GM03348 (cell line): Measurements from ENCODE around the gene ZACN.
A peak's percentile ranks its signal among the peaks of the same experiment; 100 is the strongest.
"Not testable (repeated sequence)": the region's sequence is repeated elsewhere in the genome, so short reads cannot be mapped to it uniquely, and the experiment has no call there.

ENCODE experiments used
- DNase-seq: peaks from one replicate; pipeline ENCODE4 v3.0.0; 2012; ENCODE audit warnings: low spot score

The ZACN gene

DNA sequence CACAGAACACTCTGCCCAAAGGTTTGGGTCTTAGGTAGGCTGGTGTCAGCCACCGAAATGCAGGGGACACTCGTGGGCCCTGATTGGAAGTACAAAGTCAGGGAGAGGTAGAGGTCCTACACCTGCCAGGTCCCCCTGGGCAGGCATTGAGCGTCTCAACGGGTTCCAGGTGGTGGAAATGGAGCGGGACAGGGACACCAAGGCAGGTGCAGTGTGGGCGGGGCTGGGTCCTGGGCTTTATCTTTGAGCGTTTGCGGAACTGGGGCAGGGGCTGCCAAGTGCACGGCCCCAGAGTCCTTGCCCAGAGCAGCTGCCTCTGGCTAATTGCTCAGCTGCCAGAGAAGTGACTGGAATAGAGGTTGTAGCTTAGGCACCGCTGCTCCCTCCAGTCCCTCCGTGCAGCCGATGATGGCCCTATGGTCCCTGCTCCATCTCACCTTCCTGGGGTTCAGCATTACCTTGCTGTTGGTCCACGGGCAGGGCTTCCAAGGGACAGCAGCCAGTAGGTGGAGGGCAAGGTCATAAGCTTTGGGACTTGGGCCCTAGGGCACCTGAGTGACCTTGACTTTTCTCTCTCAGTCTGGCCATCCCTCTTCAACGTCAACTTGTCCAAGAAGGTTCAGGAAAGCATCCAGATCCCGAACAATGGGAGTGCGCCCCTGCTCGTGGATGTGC is at the start of gene ZACN:
TSS of gene ZACN (plus strand) at position 323 of the 675 bp plus-strand sequence. CDS start at position 406, 83 bp downstream.
- DNase-seq: no peak

DNA sequence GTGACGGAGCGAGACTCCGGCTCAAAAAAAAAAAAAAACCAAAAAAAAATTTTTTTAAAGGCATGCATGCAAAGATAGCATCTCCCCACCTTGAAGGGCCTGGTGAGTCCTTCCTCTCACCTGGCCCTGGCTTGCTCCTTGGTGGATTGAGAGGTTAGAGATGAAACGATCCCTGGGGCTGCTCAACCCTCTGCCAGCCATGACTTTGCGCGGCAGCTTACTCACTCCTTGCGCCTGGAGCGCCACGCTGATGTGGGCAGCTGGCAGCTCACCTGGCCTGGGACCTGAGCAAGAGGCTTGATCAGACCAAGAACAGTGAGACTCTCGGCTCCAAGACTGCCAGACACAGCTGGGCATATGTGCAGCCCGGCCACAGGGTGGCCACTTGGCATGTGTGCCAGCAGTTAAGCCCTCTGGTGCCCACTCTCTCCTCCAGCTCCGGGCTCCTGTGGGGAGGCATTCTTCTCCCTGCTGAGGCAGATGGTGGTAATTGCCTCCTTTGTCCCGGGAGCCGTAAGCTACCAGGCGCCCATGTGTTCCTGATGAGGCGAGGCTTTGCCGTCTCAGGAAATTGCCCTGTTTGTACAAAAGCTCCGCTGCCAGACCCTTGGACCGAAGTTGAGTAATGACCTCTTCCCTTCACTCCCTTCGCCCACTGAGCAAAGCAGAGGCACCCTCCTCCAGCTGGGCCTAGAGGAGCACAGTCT is 46.8 kb upstream of the ZACN start:
- no peak for DNase-seq

- DNase-seq: no peak
Observed at GRCh38 chr17:76032780-76033108, 46.2 kb upstream of the ZACN start.

DNA sequence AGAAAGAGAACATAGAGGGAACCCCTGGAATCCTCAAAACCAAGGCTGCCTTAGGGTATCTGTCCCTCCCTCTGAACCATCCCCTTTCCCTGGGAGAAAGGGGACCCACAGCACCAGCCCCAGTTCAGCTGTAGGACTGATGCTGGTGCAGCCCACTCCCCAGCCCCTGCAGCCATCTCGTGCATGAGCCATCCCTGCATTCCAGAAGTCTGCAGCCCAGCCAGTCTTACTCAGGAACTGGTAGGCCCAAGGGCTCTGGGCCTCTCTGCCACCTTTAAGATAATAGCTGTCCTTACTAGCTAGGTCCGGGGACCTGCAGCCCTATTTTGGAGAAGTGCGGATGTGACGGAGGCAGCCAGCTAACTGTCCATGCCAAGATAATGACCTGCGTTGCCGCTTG is 45.8 kb upstream of the ZACN start:
- DNase-seq: no peak

DNA sequence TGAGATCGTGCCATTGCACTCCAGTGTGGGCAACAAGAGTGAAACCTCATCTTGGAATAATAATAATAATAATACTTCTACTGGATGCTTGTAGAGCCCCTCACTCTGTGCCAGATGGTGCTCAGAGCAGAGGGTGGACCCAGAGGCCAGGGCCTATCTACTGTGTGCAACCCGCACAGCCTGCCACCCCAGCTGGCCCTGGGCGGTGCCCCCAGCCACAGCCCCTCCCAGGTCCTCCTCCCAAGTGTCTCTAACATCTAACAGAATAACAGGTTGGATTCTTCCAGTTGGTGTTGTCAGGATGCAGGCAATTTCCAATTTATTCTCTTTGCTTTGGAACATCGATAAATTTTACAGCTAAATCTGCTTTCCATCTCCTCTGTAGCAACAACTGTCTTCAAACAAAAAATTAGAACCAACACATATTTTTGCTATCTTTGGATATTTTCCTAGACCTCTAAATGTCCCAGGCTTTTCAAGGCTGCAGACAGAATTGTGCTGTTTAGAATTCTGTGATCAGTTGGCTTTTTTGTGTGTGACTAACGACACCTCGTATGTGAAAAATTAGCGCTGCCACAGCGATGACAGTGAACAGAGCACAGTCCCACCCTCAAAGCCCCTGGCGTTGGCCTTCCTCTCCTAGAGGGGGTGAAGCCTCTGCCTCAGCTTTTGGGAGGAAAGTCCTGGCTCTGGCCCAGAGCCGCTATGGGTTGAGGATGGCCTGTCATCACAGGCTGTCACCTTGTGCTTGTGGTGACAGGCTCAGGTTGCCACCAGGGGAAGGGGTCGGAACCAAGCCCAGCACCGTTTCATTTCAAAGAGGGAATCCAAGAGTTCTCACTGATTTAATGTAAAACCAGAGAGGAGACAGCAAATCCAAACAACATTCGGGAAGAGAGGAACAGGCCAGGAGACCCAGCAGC is 44.3 kb upstream of the ZACN start:
- no peak for DNase-seq

GRCh38 chr17:76036497-76037261 is 42.3 kb upstream of the ZACN start:
- no peak for DNase-seq

- DNase-seq: no peak
Observed at GRCh38 chr17:76038050-76038449, 40.9 kb upstream of the ZACN start.

DNA sequence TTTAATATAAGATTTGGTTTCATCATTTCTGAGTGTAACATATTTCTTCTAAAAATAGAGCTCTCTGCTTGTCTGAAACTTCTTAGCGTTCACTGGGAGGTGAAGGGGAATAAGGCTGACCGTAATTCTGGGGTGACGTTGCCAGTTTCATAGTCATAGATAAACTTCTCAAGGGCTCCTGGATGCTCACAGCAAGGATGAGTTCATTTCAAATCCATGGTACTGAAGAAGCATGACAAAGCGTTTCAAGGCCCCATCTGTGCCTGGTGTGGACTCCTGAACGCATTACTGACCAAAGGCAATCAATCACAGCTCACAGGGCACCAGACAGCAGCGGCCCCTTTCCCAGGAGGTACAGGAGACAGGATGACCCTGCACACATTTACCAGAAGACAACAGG is 39.9 kb upstream of the ZACN start:
- no peak for DNase-seq

GRCh38 chr17:76040376-76040775 is 38.6 kb upstream of the ZACN start:
- no peak for DNase-seq

- not testable (repeated sequence) for DNase-seq
Observed at GRCh38 chr17:76042868-76043267, 36.1 kb upstream of the ZACN start.

- not testable (repeated sequence) for DNase-seq
Observed at GRCh38 chr17:76044475-76045007, 34.4 kb upstream of the ZACN start.

GRCh38 chr17:76046064-76046463 is 32.9 kb upstream of the ZACN start:
- DNase-seq: no peak

- DNase-seq: no peak
Observed at GRCh38 chr17:76048025-76048605, 30.9 kb upstream of the ZACN start.

- DNase-seq: no peak
Observed at GRCh38 chr17:76048711-76049110, 30.3 kb upstream of the ZACN start.

DNA sequence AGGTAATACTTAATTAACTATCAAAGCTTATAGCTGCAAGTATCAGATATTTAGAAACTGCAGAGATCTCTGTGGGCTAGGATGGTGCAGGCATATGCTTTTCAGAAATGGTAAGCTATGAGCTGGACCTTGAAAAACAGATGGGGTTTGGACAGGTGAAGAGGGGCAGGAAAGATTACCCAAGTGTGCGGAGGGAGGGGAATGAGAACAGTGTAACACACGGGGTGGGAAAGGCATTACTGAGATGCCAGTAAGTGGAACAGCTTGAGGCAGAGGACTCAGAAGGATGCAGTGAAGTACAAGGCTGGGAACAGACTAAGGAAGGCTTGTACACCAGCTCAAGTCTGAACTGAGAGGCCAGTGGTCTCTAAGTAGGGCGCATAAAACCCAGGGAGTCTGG is 29.7 kb upstream of the ZACN start:
- DNase-seq: no peak

DNA sequence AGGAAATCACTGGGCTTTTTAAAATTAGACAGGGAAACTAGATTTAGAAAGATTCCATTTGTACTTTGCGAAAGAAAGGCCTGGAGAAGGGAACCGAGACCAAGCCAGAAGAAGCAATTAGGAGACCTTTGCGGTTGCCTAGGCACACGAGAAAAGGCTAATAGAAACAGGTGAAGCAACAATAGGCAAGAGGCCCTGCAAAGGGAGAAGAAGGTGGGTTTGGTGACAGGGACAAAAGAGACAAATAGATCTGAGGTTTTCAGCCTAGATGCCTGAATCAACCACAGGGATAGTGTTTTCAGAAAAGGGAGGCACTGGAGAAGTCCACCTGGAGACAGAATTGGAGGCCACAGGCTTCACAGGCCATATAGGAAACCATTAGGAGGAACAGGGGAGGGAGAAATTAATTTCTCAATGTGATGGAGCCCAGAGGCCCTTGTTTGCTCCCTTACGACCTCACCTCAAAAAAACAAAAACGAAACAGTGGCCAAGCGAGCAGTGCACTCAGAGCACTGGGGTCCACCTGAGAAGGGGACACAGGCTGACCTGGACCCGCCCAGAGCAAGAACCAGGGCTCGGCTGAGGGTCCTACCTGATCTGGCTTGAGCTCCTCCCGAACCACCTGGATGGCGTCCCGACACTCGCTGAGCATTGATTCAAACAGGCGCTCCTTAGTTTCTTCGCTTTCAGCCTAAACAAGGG is 29.0 kb upstream of the ZACN start:
- DNase-seq: no peak

DNA sequence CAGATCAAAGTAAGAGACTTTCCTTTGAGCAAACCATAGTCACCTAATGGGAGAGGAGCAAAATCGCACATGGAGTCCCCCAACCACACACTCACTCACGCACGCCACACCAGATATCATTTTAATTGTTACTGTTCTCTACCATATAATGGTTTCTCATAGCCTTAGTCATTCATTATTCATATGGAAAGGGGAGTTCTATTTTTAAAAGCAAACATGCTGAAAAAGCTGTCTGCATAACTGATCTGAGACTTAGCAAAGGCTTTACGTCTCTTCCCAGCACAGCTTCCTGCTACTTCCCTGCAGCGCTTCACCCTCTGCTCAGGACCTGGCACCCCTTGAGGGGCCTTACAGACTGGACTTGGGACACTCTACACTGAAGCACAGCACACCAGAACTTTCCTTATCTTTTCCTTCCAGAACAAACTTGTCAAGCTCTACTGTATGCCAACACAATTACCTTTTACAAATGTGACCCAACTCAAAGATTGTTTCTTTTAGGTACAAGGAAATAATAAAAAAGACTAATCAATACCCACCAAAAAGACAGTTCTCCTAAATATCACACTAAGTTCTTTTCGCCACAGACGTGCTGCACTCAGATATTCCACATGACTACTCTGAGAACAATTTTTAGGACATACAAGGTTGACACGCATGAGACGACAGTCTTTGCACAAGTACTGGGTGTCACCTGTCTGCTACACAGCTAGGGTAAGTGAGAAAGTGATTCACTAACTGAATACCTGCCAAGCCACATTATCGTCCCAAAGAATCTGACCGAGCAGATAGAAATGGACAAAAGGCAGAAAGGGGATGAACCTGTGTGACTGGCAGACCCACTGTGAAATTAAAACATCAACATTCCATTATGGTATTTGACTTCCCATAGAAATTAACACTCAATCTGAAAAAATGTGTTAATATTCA is 28.2 kb upstream of the ZACN start:
- no peak for DNase-seq

DNA sequence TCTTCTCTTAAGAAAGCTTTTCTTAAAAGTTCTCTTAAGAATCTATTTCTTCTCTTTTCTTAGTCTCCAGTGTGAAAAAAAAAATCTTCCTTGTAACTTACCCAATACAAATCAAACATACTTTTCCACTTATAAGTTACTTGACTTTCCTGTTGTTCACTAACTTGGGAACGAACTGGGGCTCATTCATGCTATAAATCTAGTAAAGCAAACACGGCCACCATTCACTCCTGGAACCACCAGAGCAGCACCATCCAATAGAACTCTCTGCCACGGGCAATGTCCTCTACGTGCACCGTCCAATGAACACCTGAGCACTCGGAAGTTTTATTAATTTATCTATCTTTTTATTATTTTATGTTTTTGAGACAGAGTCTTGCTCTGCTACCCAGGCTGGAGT is 27.4 kb upstream of the ZACN start:
- DNase-seq: no peak

- DNase-seq: peak; percentile 35
Observed at GRCh38 chr17:76053246-76054111, 25.5 kb upstream of the ZACN start.
